ENCODE measurements around the gene IPO5.

DNA sequence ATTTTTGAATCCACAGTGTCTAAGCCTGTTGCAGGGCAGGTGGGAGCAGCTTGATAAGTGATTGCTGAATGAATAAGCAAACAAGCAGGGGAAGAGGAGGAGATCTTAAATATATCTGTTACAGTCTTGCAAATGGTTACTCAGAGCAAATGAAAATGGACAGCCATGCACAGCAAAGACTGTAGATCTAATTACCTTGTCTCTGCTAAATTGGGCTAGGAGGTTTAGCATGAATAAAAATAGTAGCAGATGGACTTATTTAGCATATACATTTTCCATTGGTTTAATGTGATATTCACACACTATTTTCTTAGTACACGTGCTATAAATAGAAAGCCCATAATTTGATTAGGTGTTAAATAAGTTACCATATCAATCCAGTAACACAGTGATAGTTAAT is 116.5 kb downstream of the IPO5 start:
- TF ChIP-seq, protein P1, sequence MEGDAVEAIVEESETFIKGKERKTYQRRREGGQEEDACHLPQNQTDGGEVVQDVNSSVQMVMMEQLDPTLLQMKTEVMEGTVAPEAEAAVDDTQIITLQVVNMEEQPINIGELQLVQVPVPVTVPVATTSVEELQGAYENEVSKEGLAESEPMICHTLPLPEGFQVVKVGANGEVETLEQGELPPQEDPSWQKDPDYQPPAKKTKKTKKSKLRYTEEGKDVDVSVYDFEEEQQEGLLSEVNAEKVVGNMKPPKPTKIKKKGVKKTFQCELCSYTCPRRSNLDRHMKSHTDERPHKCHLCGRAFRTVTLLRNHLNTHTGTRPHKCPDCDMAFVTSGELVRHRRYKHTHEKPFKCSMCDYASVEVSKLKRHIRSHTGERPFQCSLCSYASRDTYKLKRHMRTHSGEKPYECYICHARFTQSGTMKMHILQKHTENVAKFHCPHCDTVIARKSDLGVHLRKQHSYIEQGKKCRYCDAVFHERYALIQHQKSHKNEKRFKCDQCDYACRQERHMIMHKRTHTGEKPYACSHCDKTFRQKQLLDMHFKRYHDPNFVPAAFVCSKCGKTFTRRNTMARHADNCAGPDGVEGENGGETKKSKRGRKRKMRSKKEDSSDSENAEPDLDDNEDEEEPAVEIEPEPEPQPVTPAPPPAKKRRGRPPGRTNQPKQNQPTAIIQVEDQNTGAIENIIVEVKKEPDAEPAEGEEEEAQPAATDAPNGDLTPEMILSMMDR (conservative IDR thresholded peaks at IDR 0.05; ENCODE audit: low read length): no peak
- TF ChIP-seq EZH2phosphoT487 (IDR thresholded peaks at IDR 0.05; ENCODE audit: borderline replicate concordance, low read depth, low read length): no peak
